WI38 (cell line): ENCODE measurements around the gene ZDHHC11.
"Not testable (repeated sequence)": the region's sequence is repeated elsewhere in the genome, so short reads cannot be mapped to it uniquely, and the experiment has no call there.

Experiments used
- H3K4me3 ChIP-seq: 2 replicates; pipeline ENCODE4 v1.5.1; 2011; ENCODE audit warnings: low read depth, mild to moderate bottlenecking, control low read depth, low read length
- CTCF ChIP-seq: IDR thresholded peaks from 2 replicates; pipeline ENCODE4 v1.5.1; 2012; ENCODE audit warnings: low read depth, mild to moderate bottlenecking, control low read depth, low read length

ZDHHC11 gene

GRCh38 chr5:842402-843221 is 8.2 kb downstream of the ZDHHC11 start:
- not testable (repeated sequence) for H3K4me3 ChIP-seq

DNA sequence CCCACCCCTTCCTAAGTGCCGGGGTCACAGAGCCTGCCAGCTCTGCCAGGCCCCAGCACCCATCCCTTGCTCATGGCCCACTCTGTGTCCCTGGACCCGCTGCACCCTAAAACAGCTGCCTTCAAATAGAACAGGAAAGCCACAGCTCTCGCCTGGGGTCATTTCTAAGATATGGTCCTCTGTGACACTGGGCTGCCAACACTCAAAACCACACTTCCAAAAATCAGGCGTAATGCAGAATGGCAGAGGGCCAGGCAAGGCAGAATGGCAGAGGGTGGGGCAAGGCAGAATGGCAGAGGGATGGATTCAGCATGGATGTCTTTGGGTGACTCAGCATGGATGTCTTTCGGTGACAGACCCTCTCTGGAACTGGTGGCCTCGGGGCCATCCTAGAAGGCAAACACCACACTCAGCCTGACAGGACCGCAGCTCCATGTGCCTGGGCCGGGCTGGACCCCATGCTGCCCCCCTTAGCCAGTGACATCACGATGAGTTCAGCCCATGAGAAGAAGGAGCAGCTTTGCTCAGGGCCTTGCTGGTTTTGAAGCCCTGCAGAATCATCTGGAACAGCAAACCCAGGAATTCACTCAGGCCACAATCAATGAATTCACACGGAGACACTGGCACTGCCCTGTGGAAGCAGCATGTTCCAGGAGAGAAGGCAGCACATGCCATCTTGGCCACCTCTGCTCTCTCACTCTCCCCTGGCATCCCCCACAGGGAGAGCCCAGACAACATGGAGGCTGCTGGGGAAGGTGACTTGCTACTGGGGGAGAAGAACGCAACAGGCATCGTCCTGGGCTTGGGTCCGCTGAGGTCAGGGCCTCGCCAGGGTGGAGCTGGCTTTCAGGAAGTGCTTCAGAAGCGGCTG is 9.0 kb downstream of the ZDHHC11 start:
- not testable (repeated sequence) for H3K4me3 ChIP-seq

DNA sequence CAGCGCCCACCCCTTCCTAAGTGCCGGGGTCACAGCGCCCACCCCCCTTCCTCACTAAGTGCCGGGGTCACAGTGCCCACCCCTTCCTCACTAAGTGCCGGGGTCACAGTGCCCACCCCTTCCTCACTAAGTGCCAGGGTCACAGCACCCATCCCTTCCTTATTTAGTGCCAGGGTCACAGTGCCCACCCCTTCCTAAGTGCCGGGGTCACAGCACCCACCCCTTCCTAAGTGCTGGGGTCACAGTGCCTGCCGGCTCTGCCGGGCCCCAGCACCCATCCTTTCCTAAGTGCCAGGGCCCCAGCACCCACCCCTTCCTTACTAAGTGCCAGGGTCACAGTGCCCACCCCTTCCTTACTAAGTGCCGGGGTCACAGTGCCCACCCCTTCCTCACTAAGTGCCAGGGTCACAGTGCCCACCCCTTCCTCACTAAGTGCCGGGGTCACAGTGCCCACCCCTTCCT is 9.8 kb downstream of the ZDHHC11 start:
- H3K4me3 ChIP-seq: not testable (repeated sequence)

DNA sequence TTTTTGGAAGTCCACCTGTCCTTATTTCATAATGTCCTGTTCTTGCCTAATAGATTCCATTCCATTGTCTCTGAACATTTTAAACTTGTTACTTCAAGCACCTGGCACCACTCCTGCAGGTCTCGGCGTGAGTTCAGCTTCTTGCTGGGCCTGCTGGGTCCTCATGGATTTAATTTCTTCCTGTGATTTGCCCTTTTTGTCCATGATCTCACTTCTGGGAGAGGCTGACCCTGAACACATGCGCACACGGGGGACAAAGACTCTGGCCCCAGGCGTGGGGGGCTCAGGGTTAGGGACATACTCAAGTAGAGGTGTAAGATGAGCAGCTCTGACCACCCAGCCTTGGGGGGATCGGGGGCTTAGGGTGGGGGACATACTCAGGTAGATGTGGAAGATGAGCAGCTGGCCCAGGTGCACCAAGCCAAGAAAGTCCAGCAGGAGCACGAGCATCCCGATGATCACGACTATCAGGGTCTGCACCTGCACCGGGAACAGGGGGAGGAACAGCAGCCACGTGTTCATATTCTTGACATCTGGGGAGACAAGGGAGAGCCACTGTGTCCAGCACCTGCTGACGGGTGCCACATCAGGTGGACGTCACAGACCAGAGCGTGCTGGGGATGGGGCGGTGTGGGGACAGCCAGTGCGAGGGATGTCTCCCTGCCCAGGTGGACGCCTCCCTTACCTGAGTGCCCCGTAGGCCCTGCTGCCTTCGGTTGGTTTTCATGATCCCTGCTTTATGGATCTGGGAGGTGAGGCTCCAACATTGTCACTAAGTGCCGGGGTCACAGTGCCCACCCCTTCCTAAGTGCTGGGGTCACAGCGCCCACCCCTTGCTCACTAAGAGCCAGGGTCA is 10.4 kb downstream of the ZDHHC11 start:
- not testable (repeated sequence) for H3K4me3 ChIP-seq

GRCh38 chr5:838431-838851 is 12.3 kb downstream of the ZDHHC11 start:
- not testable (repeated sequence) for H3K4me3 ChIP-seq

GRCh38 chr5:837621-838121 is 13.1 kb downstream of the ZDHHC11 start:
- H3K4me3 ChIP-seq: not testable (repeated sequence)

DNA sequence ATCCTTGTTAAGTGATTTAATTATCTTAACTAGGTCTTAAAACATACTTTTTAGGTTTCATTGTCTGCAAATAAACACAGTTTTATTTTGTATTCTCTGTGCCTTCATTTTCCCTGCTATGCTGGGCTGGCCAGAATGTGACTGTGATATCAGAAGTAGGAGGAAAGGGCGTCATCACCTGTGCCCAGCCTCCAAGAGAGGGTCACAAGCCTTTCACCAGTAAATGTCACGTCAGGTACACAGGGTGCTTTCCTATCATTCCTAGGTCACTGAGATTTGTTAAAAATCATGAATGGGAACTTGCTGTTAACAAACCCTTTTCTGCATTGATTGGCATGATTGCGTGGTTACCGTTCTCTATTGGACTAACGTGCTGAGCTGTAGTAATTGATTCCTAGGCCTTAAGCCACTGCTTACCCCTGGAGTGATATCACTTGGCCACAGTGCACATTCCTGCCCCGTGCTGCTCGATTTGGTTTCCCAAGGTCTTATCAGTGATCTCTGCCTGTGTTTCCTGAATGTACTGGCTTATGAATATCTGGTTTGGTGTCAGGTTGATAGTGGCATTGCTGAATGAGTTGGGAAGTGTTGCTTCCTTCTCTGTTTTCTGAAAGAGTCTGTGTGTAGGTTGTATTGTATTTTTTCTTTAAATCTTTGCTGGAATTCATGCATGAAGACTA is 14.7 kb downstream of the ZDHHC11 start:
- not testable (repeated sequence) for H3K4me3 ChIP-seq

DNA sequence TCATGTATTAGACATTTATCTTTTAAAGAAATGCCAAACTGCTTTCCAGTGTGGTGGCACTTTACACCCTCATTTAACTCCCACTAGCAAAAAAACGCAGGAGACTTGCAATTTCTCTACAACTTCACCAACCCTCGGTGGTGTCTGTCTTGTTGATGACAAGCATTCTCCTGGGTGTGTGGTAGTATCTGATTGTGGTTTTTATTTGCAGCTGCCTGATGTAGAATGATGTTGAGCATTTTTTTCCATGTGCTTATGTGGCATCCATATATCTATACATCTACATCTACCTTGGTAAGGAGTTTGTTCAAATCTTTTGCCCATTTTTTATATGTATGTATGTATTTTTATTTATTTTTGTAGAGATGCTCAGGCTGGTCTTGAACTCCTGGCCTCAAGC is 16.8 kb downstream of the ZDHHC11 start:
- not testable (repeated sequence) for H3K4me3 ChIP-seq

DNA sequence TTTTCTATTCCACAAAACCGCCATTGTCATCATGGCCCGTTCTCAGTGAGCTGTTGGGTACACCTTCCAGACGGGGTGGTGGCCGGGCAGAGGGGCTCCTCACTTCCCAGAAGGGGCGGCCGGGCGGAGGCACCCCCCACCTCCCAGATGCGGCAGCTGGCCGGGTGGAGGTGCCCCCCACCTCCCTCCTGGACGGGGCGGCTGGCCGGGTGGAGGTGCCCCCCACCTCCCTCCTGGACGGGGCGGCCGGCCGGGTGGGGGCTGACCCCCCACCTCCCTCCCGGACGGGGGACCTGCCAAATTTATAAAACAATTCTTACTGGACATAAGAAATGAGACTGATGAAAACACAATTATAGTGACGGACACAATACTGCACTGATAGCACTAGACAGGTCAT is 22.6 kb downstream of the ZDHHC11 start:
- not testable (repeated sequence) for H3K4me3 ChIP-seq

DNA sequence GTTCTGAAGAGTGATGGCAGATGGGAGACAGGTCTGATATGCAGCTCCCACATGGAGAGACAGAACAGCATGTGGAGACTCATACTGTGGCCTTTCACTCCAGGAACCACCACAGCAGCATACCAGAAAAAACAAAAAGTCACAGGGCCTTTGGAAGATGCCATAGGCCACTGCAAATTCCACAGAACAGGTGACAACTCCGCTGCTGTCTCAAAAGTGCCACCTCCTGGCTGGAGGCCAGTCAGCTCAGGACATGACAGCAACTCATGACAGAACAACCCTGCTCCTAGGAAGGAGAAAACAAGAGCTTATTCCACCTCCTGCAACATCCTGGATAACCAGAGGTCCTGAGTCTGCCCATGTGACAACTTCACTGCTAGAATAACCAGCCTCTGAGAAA is 25.2 kb downstream of the ZDHHC11 start:
- H3K4me3 ChIP-seq: not testable (repeated sequence)

GRCh38 chr5:821504-821903 is 29.3 kb downstream of the ZDHHC11 start:
- no peak overlapping the region for H3K4me3 ChIP-seq
- no peak for TF ChIP-seq CTCF

- no peak for TF ChIP-seq CTCF
Measured at GRCh38 chr5:820245-820644, 30.5 kb downstream of the ZDHHC11 start.

More at GRCh38 chr5:820245-820644, 30.5 kb downstream of the ZDHHC11 start:
- no peak overlapping the region for H3K4me3 ChIP-seq
